GM10266 (cell line): Measurements from ENCODE around the gene AADACL4.

ENCODE experiments used
- DNase-seq: peaks from one replicate; pipeline ENCODE4 v3.0.0; 2012; ENCODE audit errors: extremely low spot score
- CTCF ChIP-seq: IDR thresholded peaks from 2 replicates; pipeline ENCODE4 v1.5.1; 2012; ENCODE audit warnings: mild to moderate bottlenecking, low read depth; ENCODE audit not compliant: control insufficient read depth, insufficient read depth; ENCODE audit errors: missing control alignments

Gene AADACL4

DNA sequence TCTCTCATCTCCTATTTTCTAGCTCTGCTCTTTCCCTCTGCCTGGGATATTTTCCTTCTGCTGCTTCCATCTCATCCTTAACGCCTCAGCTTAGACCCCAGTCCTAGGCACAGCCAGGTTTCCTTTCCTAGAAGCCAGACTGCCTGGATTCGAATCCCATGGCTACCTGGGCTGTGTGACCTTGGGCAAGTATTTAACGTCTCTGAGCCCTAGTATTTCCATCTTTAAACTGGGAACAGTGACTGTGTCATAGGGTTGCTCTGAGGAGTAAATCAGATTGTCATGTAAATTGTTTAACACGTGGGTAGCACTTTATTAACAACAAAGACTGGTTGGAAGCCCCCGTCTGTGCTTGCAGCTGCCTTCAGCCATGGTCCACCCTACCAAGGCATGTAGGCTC is 44.2 kb upstream of the AADACL4 start:
- DNase-seq: no peak
- TF ChIP-seq CTCF: no peak

DNA sequence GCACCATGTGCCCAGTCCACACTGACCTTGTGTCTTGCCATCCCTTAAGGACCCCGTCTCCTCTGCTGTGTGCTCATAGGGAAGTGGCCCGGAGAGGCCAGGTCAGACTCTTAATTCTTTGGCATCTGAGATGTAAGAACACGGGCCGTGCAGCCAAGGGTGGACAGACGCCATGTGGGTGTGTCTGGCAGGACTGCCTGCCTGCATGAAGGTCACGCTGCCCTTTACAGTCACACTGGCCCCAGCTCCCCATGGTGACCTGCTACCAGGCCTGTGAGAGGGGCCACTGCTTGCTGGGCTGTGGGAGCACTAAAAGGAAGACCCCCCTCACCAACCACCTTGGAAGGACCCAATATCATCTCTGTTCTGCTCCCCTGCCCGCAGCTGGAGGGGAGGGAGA is 43.5 kb upstream of the AADACL4 start:
- no peak for DNase-seq
- TF ChIP-seq CTCF: no peak

GRCh38 chr1:12600880-12601633 is 42.8 kb upstream of the AADACL4 start:
- DNase-seq: peak; percentile 70
- TF ChIP-seq CTCF: peak; percentile 57

- DNase-seq: no peak
- TF ChIP-seq CTCF: no peak
These were observed 41.9 kb upstream of the AADACL4 start for GRCh38 chr1:12601700-12602658.

- DNase-seq: no peak
- TF ChIP-seq CTCF: no peak
These were observed 41.2 kb upstream of the AADACL4 start for GRCh38 chr1:12602659-12603024.

DNA sequence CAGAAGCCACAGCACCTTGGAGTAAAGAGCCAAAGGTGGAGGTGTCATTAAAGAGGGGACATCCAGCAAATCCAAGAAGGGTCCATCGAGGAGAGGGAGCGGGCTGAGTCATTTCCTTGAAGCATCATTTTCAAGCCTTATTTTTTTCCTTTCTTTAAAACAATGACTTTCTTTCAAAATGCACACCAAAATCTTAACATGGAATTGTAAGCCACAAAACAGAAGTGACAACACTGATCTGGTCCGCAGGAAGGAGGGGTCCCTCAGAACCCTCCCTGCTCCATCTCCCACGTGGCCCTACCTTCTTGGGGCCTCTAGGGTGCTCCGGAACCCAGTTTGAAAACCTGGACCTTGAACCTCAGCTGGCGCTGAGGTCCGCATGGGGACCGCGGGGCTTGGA is 40.7 kb upstream of the AADACL4 start:
- no peak for TF ChIP-seq CTCF
- no peak for DNase-seq
